ENCODE measurements around the gene KNDC1.

Gene KNDC1

GRCh38 chr10:133242611-133243356 is 82.8 kb downstream of the KNDC1 start:
- no peak overlapping the region for H3K4me3 ChIP-seq (ENCODE audit: low read depth, low read length)
- in situ Hi-C loops (cut with HindIII; ENCODE audit: low sequenced_read_pairs): no loop called here
- DNase-seq (ENCODE audit: low read depth, low spot score): no peak
- TF ChIP-seq CTCF (IDR thresholded peaks at IDR 0.05; ENCODE audit: low read depth, low read length): no peak

- no peak overlapping the region for H3K4me3 ChIP-seq (ENCODE audit: low read depth, low read length)
- no peak for DNase-seq (ENCODE audit: low read depth, low spot score)
- in situ Hi-C loops (cut with HindIII; ENCODE audit: low sequenced_read_pairs): no loop called here
- no peak for TF ChIP-seq CTCF (IDR thresholded peaks at IDR 0.05; ENCODE audit: low read depth, low read length)
Measured at GRCh38 chr10:133243593-133243992, 83.6 kb downstream of the KNDC1 start.

- in situ Hi-C loops (cut with HindIII; ENCODE audit: low sequenced_read_pairs): no loop called here
- no peak for DNase-seq (ENCODE audit: low read depth, low spot score)
- no peak overlapping the region for H3K4me3 ChIP-seq (ENCODE audit: low read depth, low read length)
- TF ChIP-seq CTCF (IDR thresholded peaks at IDR 0.05; ENCODE audit: low read depth, low read length): no peak
Measured at GRCh38 chr10:133245439-133246235, 85.6 kb downstream of the KNDC1 start.

- no peak for DNase-seq (ENCODE audit: low read depth, low spot score)
- TF ChIP-seq CTCF (IDR thresholded peaks at IDR 0.05; ENCODE audit: low read depth, low read length): no peak
- H3K4me3 ChIP-seq (ENCODE audit: low read depth, low read length): no peak overlapping the region
- in situ Hi-C loops (cut with HindIII; ENCODE audit: low sequenced_read_pairs): no loop called here
Measured at GRCh38 chr10:133246236-133246626, 86.2 kb downstream of the KNDC1 start.

GRCh38 chr10:133247681-133248333 is 87.8 kb downstream of the KNDC1 start:
- no peak for DNase-seq (ENCODE audit: low read depth, low spot score)
- H3K4me3 ChIP-seq (ENCODE audit: low read depth, low read length): no peak overlapping the region
- in situ Hi-C loops (cut with HindIII; ENCODE audit: low sequenced_read_pairs): no loop called here
- no peak for TF ChIP-seq CTCF (IDR thresholded peaks at IDR 0.05; ENCODE audit: low read depth, low read length)

- H3K4me3 ChIP-seq (ENCODE audit: low read depth, low read length): no peak overlapping the region
- DNase-seq (ENCODE audit: low read depth, low spot score): no peak
- no peak for TF ChIP-seq CTCF (IDR thresholded peaks at IDR 0.05; ENCODE audit: low read depth, low read length)
- in situ Hi-C loops (cut with HindIII; ENCODE audit: low sequenced_read_pairs): no loop called here
Measured at GRCh38 chr10:133248334-133248715, 88.3 kb downstream of the KNDC1 start.
